ENCODE measurements around the gene PDGFC. TPM values are rescaled to one million over a fixed set of nuclear protein-coding genes. Genes with fewer than 3 reads are reported as not detected.

PDGFC gene
- total RNA-seq, 2 experiments from 2014 or later, result not detected

GRCh38 chr4:156956359-156956758 is 15.2 kb downstream of the PDGFC start:
- TF ChIP-seq, protein P1, sequence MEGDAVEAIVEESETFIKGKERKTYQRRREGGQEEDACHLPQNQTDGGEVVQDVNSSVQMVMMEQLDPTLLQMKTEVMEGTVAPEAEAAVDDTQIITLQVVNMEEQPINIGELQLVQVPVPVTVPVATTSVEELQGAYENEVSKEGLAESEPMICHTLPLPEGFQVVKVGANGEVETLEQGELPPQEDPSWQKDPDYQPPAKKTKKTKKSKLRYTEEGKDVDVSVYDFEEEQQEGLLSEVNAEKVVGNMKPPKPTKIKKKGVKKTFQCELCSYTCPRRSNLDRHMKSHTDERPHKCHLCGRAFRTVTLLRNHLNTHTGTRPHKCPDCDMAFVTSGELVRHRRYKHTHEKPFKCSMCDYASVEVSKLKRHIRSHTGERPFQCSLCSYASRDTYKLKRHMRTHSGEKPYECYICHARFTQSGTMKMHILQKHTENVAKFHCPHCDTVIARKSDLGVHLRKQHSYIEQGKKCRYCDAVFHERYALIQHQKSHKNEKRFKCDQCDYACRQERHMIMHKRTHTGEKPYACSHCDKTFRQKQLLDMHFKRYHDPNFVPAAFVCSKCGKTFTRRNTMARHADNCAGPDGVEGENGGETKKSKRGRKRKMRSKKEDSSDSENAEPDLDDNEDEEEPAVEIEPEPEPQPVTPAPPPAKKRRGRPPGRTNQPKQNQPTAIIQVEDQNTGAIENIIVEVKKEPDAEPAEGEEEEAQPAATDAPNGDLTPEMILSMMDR (conservative IDR thresholded peaks at IDR 0.05; ENCODE audit: low read length), result no peak
- TF ChIP-seq EZH2phosphoT487 (IDR thresholded peaks at IDR 0.05; ENCODE audit: borderline replicate concordance, low read depth, low read length), result no peak
- intact Hi-C loops (cut with micrococcal nuclease; ENCODE audit: unreplicated experiment), result no loop called here
- no TSS peak for BruUV-seq (replicated peaks)
- POLR2A ChIA-PET, result interaction anchor here (1.1 kb wide), 1 partner anchor 12 kb away, joined by 3 read pairs; no protein-coding TSS in a partner anchor
- no peaks in the 10 kb centered on the region for H3K4me1 ChIP-seq (ENCODE audit: insufficient read depth, low read length, poor library complexity, severe bottlenecking)
- no peaks in the 10 kb centered on the region for H3K9me2 ChIP-seq (ENCODE audit: insufficient read depth, low read length)
- no peak overlapping the region for H2AFZ ChIP-seq (ENCODE audit: low read length)
- no peak for DNase-seq (ENCODE audit: low spot score)
- CTCF ChIA-PET (ENCODE audit: unreplicated experiment), result no interaction called here
- H3K36me3 ChIP-seq (ENCODE audit: insufficient read depth, low read length), result no peaks in the 10 kb centered on the region
- no peaks in the 10 kb centered on the region for H3K9me3 ChIP-seq (ENCODE audit: low read length)
- H3K27ac ChIP-seq (ENCODE audit: low read depth, low read length, poor library complexity, severe bottlenecking), result no peak overlapping the region
- H3K4me3 ChIP-seq (ENCODE audit: low read depth, low read length, poor library complexity, severe bottlenecking), result no peak overlapping the region
- H3K4me2 ChIP-seq (ENCODE audit: low read length), result no peak overlapping the region
- no peaks in the 10 kb centered on the region for H3K79me2 ChIP-seq (ENCODE audit: insufficient read depth, low read depth, low read length)
- no peaks in the 10 kb centered on the region for H4K20me1 ChIP-seq (ENCODE audit: insufficient read depth, low read length)

DNA sequence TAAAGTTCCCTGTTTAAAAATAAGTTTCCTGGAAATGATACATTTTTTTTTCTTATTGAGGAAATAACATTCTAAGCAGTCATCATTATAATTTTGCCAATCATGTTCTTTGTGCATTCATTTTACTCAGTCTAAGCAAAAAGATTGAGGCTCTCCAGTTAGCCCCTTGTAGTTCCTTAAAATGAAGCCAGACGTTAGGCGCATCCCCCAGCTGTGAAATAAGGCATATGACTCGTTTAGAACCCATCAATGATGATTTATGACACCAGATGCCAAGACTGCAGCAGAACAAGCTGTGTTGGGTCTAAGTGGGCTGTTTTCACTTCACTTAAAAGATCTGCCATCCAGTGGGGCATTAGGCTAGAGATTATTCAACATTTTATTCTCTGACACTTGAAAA is 17.0 kb downstream of the PDGFC start:
- CTCF ChIA-PET (ENCODE audit: unreplicated experiment), result no interaction called here
- TF ChIP-seq, protein P1 (conservative IDR thresholded peaks at IDR 0.05; ENCODE audit: low read length), result no peak
- no peak for TF ChIP-seq EZH2phosphoT487 (IDR thresholded peaks at IDR 0.05; ENCODE audit: borderline replicate concordance, low read depth, low read length)
- POLR2A ChIA-PET, result no interaction called here

DNA sequence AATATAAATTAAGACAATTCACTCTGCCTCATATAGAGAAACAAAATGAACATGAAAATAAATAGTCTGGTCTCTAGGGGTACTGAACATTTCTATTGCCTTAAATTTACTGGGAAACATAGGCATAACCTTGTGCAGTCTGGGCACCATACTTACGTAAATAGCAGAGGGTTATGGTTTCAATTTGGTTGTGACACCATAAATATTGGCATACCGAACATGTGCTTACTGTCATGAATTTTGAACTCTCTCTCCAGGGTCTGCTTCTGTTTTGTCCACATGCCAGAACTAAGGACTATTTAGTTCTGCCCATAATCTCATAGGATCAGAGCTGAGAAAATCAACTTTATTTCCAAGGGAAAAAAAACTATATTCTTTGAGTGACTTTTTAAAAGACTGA is 17.6 kb downstream of the PDGFC start:
- no peak overlapping the region for H2AFZ ChIP-seq (ENCODE audit: low read length)
- POLR2A ChIA-PET, result no interaction called here
- H3K4me2 ChIP-seq (ENCODE audit: low read length), result no peak overlapping the region
- no peak for DNase-seq (ENCODE audit: low spot score)
- intact Hi-C loops (cut with micrococcal nuclease; ENCODE audit: unreplicated experiment), result no loop called here
- no peak overlapping the region for H3K27ac ChIP-seq (ENCODE audit: low read depth, low read length, poor library complexity, severe bottlenecking)
- CTCF ChIA-PET (ENCODE audit: unreplicated experiment), result no interaction called here
- H3K9me3 ChIP-seq (ENCODE audit: low read length), result no peaks in the 10 kb centered on the region
- H3K4me3 ChIP-seq (ENCODE audit: low read depth, low read length, poor library complexity, severe bottlenecking), result no peak overlapping the region
- no peaks in the 10 kb centered on the region for H3K9me2 ChIP-seq (ENCODE audit: insufficient read depth, low read length)
- H4K20me1 ChIP-seq (ENCODE audit: insufficient read depth, low read length), result no peaks in the 10 kb centered on the region
- no TSS peak for BruUV-seq (replicated peaks)
- no peaks in the 10 kb centered on the region for H3K36me3 ChIP-seq (ENCODE audit: insufficient read depth, low read length)
- no peaks in the 10 kb centered on the region for H3K79me2 ChIP-seq (ENCODE audit: insufficient read depth, low read depth, low read length)
- TF ChIP-seq, protein P1 (conservative IDR thresholded peaks at IDR 0.05; ENCODE audit: low read length), result no peak
- TF ChIP-seq EZH2phosphoT487 (IDR thresholded peaks at IDR 0.05; ENCODE audit: borderline replicate concordance, low read depth, low read length), result no peak
- no peaks in the 10 kb centered on the region for H3K4me1 ChIP-seq (ENCODE audit: insufficient read depth, low read length, poor library complexity, severe bottlenecking)

More for the DNA sequence above, 17.0 kb downstream of the PDGFC start:
- H3K27ac ChIP-seq (ENCODE audit: low read depth, low read length, poor library complexity, severe bottlenecking), result no peak overlapping the region
- no peak overlapping the region for H3K4me2 ChIP-seq (ENCODE audit: low read length)
- no peak overlapping the region for H3K4me3 ChIP-seq (ENCODE audit: low read depth, low read length, poor library complexity, severe bottlenecking)
- no TSS peak for BruUV-seq (replicated peaks)
- H3K9me3 ChIP-seq (ENCODE audit: low read length), result no peaks in the 10 kb centered on the region
- H3K4me1 ChIP-seq (ENCODE audit: insufficient read depth, low read length, poor library complexity, severe bottlenecking), result no peaks in the 10 kb centered on the region
- H3K9me2 ChIP-seq (ENCODE audit: insufficient read depth, low read length), result no peaks in the 10 kb centered on the region
- no peak overlapping the region for H2AFZ ChIP-seq (ENCODE audit: low read length)
- H3K36me3 ChIP-seq (ENCODE audit: insufficient read depth, low read length), result no peaks in the 10 kb centered on the region
- no peaks in the 10 kb centered on the region for H4K20me1 ChIP-seq (ENCODE audit: insufficient read depth, low read length)
- no peaks in the 10 kb centered on the region for H3K79me2 ChIP-seq (ENCODE audit: insufficient read depth, low read depth, low read length)
- DNase-seq (ENCODE audit: low spot score), result no peak
- intact Hi-C loops (cut with micrococcal nuclease; ENCODE audit: unreplicated experiment), result no loop called here

Data from OCI-LY7 (cell line).